AG04450 (cell line): ENCODE measurements around the gene DSP. TPM values are rescaled to one million over a fixed set of nuclear protein-coding genes. Genes with fewer than 3 reads are reported as not detected.

Experiments used
- CTCF ChIA-PET: fragments of 300-600, 350-600 bp; formaldehyde crosslinking; extraction: SDS; loops from one replicate; lab custom pipeline; 2022; ENCODE audit warnings: antibody characterized with exemption, inconsistent platforms; lab: Charles Lee
- POLR2A ChIA-PET: fragments of 350-600 bp; formaldehyde crosslinking; extraction: SDS; loops from one replicate; lab custom pipeline; 2021; ENCODE audit warnings: antibody characterized with exemption, inconsistent platforms; lab: Yijun Ruan, JAX
- DNase-seq: peaks from one replicate; pipeline ENCODE4 v3.0.0-alpha.2; 2011; ENCODE audit warnings: low read depth, low spot score
- H3K27ac ChIP-seq: one replicate; pipeline ENCODE4 v1.5.1; 2012; ENCODE audit warnings: low read depth, low read length, control low read depth
- H3K27me3 ChIP-seq: one replicate; pipeline ENCODE4 v1.6.0; 2012; ENCODE audit warnings: low read length; ENCODE audit not compliant: control insufficient read depth, insufficient read depth
- H3K4me3 ChIP-seq: 2 replicates; pipeline ENCODE4 v1.5.1; 2011; ENCODE audit warnings: mild to moderate bottlenecking, low read depth, low read length, control low read depth
- H3K9me3 ChIP-seq: 2 replicates; pipeline ENCODE4 v1.5.1; 2012; ENCODE audit warnings: low read length; ENCODE audit not compliant: control insufficient read depth, insufficient read depth
- polyA plus RNA-seq: library from polyadenylated mRNA; depleted of rRNA; stranded (reverse); fragments of >200 nt; gene quantifications from 2 replicates; pipeline ENCODE4 v1.2.3, GENCODE V29; 2011
- TF ChIP-seq, protein P1 (sequence below): IDR thresholded peaks from 2 replicates; pipeline ENCODE4 v1.5.1; 2011; ENCODE audit warnings: low read depth, low read length, control low read depth, inconsistent platforms

Gene DSP
- polyA plus RNA-seq, 1 experiment = 3.6 TPM

DNA sequence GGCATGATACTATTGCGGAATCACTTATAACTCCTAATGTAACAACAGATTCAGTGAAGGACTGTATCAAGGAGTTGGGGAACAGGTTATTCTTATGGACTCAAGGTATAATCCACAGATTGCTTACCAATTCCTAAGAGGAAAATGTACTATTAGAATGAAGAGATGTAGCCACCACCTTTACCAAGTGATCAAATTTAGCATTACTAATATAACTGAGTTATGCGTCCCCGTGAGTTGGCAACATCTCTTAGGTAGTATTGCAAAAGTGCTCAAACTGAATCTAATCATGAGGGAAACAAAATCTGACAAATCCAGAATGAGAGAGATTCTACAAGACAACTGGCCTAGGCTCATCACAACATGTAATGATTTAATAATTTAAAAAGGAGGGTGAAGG, 47.8 kb downstream of the DSP start:
- CTCF ChIA-PET = interaction anchor here (0.7 to 2.1 kb wide), 7 partner anchors 14 to 470 kb away, joined by 3 to 7 read pairs (median 4); no protein-coding TSS in a partner anchor
- Histone ChIP-seq H3K27me3 (no peaks in the 10 kb centered on the region), H3K4me3 (no peak overlapping the region), H3K9me3 (0 out of 2 replicates have a peak, but pooled peaks cover 3% of the 10 kb centered on the region), H3K27ac (no peak overlapping the region)
- TF ChIP-seq, protein P1, sequence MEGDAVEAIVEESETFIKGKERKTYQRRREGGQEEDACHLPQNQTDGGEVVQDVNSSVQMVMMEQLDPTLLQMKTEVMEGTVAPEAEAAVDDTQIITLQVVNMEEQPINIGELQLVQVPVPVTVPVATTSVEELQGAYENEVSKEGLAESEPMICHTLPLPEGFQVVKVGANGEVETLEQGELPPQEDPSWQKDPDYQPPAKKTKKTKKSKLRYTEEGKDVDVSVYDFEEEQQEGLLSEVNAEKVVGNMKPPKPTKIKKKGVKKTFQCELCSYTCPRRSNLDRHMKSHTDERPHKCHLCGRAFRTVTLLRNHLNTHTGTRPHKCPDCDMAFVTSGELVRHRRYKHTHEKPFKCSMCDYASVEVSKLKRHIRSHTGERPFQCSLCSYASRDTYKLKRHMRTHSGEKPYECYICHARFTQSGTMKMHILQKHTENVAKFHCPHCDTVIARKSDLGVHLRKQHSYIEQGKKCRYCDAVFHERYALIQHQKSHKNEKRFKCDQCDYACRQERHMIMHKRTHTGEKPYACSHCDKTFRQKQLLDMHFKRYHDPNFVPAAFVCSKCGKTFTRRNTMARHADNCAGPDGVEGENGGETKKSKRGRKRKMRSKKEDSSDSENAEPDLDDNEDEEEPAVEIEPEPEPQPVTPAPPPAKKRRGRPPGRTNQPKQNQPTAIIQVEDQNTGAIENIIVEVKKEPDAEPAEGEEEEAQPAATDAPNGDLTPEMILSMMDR = no peak
- no peak for DNase-seq
- POLR2A ChIA-PET = interaction anchor here (0.9 to 1.3 kb wide), 2 partner anchors 200 to 277 kb away, joined by 6 to 9 read pairs; partner anchors contain the start of genes CAGE1 and RIOK1

DNA sequence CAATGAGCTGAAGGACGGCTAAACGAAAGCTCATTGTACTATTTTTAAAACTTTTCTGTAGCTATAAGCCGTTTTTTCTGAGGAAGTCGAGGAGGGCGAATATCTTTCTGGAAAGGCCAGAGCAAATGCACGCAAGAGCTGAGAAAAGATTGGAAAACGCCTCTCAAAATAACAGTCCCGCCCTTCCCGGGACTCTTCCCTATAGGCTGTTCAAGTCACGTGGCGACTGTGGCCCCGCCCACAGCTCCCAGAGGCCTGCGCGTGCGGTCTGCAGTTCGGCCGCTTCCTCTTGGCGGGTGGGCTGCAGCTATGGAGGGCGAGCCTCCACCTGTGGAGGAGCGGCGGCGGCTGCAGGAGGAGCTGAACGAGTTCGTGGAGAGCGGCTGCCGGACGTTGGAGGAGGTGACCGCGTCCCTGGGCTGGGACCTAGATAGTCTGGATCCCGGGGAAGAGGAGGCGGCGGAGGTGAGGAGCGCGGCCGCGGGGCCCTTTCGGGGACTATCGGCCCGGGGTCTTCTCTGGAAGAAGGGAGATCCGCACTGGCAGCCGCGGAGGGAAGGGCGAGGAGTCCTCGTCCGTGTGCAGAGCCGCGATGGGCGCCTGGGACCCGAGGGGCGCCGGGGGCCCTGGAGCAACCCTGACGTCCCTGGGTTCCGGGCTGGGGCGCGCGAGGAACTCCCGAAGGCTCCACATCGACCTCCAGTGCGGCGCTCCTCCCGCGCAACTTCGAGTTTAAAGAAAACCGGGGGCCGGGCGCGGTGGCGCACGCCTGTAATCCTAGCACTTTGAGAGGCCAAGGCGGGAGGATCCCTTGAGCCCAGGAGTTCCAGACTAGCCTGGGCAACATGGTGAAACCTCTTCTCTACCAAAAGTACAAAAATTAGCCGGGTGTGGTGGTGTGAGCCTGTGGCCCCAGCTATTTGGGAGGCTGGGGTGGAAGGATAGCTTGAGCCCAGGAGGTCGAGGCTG, 48.8 kb downstream of the DSP start, which contains the start of gene SNRNP48:
Gene SNRNP48, plus strand, starts transcription at position 250 of the 969 bp plus-strand sequence. Its CDS starts 60 bp downstream, at position 310.
- ChIA-PET POLR2A (interaction anchor here (0.9 to 1.3 kb wide), 2 partner anchors 201 to 278 kb away, joined by 6 to 9 read pairs; partner anchors contain the start of genes CAGE1 and RIOK1), CTCF (interaction anchor here (0.6 to 2.1 kb wide), 10 partner anchors 13 to 469 kb away, joined by 3 to 7 read pairs (median 4); no protein-coding TSS in a partner anchor)
- Histone ChIP-seq H3K27me3 (no peaks in the 10 kb centered on the region), H3K4me3 (peak within 1 kb of the TSS; percentile 78), H3K9me3 (0 out of 2 replicates have a peak, but pooled peaks cover 3% of the 10 kb centered on the region), H3K27ac (no peak within 1 kb of the TSS)
- DNase-seq = peak; percentile 78
- TF ChIP-seq, protein P1 = no peak

GRCh38 chr6:7590918-7591302, 49.4 kb downstream of the DSP start:
- TF ChIP-seq, protein P1 = no peak
- H3K27me3 ChIP-seq = no peaks in the 10 kb centered on the region
- CTCF ChIA-PET = interaction anchor here (1.0 to 2.1 kb wide), 5 partner anchors 13 to 401 kb away, joined by 3 to 7 read pairs (median 4); no protein-coding TSS in a partner anchor
- POLR2A ChIA-PET = no interaction called here
- peak overlapping the region; percentile 78 for H3K4me3 ChIP-seq
- no peak overlapping the region for H3K27ac ChIP-seq
- no peak for DNase-seq
- no peaks in the 10 kb centered on the region for H3K9me3 ChIP-seq

DNA sequence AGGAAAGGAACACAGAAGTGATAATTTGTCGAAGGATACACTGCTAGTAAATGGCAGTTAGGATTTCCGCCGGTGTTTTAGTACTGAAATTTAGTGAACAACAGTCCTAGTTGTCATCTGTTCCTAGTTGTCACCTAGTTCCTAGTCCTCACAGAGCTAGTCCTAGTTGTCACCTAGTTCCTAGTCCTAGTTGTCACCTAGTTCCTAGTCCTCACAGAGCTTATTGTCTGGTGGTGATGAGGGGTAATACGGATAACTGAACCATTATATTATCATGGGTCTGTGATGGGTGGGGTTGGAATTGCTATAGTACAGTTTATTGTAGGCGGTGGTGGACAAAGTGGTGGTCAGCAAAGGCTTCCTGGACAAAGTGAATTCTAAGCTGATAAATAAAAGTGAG, 50.3 kb downstream of the DSP start:
- Histone ChIP-seq H3K27ac (no peak overlapping the region), H3K9me3 (no peaks in the 10 kb centered on the region), H3K4me3 (no peak overlapping the region), H3K27me3 (no peaks in the 10 kb centered on the region)
- TF ChIP-seq, protein P1 = no peak
- ChIA-PET POLR2A (no interaction called here), CTCF (interaction anchor here (1.0 to 1.2 kb wide), 3 partner anchors 12 to 23 kb away, joined by 3 to 5 read pairs (median 3); no protein-coding TSS in a partner anchor)
- DNase-seq = no peak
